Astrocyte of the spinal cord (primary cell): ENCODE measurements around the gene KCNMB2.

Experiments used
- DNase-seq: peaks from one replicate; pipeline ENCODE4 v3.0.0; 2011; ENCODE audit warnings: low read depth, low spot score
- H3K4me3 ChIP-seq: 2 replicates; pipeline ENCODE4 v1.5.1; 2011; ENCODE audit warnings: low read depth, mild to moderate bottlenecking, low read length, moderate library complexity
- CTCF ChIP-seq: IDR thresholded peaks from 2 replicates; pipeline ENCODE4 v1.5.1; 2012; ENCODE audit warnings: low read depth, mild to moderate bottlenecking, low read length, inconsistent platforms
- in situ Hi-C: cut with HindIII; loops from 2 replicates; pipeline ENCODE4 v1.10.0; 2017; ENCODE audit warnings: low sequenced_read_pairs

KCNMB2 gene

GRCh38 chr3:178787960-178788359 is 251.7 kb downstream of the KCNMB2 start:
- TF ChIP-seq CTCF: no peak
- in situ Hi-C loops: no loop called here
- H3K4me3 ChIP-seq: no peak overlapping the region
- DNase-seq: no peak

DNA sequence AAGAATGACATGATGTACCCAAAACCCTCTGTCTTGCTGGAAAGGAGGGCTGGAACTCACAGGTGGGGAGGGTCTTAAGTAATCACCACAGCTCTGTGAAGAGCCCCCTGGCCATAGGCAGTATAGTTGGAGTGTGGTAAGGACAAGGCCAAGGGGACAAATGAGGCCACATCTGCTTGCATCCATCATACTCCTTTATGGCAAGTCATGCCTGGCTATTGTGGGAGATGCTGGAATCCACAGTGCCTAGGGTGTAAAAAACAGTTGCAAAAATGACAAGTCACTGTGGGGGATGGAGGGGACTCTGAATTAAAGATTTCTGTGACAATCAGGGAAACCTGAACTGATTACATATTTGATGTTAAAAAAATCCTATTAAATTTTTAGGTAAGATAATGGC is 258.5 kb downstream of the KCNMB2 start:
- no peak for DNase-seq
- in situ Hi-C loops: no loop called here
- H3K4me3 ChIP-seq: no peak overlapping the region
- no peak for TF ChIP-seq CTCF

DNA sequence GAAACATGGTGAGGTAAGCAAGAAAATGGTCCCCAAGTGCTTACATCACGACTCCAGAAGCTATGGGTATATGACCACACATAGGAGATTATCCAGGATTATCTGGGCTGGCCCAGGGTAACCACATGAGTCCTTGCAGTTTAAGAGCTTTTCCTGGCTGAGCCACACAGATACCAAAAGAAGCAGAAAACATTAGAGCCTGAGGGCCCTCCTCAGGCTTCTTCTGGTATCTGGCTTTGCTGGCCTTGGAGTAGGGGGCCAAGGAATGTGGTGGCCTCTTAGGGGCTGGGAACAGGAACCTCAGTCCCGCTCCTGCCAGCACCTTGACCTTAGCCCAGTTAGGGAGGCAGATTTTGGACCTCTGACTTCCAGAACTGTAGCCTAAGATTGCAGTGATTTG is 259.1 kb downstream of the KCNMB2 start:
- TF ChIP-seq CTCF: no peak
- no peak overlapping the region for H3K4me3 ChIP-seq
- no peak for DNase-seq
- in situ Hi-C loops: no loop called here

DNA sequence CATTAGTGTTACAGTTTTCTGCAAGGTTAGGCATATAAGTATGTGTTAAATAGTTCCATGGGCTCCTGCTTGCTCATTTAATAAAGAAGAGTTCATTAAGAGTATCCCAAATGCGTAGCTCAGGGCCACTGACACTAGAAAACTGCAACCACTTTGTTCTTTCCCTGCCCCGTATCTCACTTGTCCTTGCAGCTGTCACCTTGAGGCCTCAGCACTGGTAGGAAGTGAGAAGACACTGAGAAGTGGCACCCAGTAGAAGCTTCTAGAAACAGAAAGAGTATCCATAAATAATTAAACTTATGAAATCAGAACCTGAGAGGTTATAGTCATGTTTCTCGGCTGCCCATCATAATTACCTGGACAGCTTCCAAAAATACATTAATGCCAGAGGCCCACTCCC is 266.0 kb downstream of the KCNMB2 start:
- H3K4me3 ChIP-seq: no peak overlapping the region
- in situ Hi-C loops: no loop called here
- no peak for TF ChIP-seq CTCF
- DNase-seq: no peak

GRCh38 chr3:178802993-178803693 is 266.9 kb downstream of the KCNMB2 start:
- in situ Hi-C loops: no loop called here

DNA sequence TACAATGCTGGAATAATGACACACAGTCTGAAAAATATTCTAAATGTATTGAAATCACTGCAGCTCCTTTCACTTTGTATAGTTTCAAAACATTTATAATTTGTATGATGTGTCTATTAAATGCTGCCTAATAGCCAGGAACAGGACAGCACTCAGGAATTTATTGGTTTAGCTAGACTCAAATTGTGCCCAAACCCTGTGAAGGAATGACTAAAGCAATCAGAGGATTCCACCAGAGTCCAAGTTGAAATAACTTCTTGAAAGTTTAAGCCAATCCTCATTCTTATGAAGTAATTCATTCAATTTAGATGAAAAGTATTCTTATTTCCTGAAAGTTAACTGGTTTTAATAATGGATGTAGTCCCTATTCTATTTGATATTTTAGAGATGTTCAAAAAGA is 268.4 kb downstream of the KCNMB2 start:
- TF ChIP-seq CTCF: no peak
- in situ Hi-C loops: no loop called here
- H3K4me3 ChIP-seq: no peak overlapping the region
- DNase-seq: no peak

More at GRCh38 chr3:178802993-178803693, 266.9 kb downstream of the KCNMB2 start:
- no peak for DNase-seq
- TF ChIP-seq CTCF: no peak
- H3K4me3 ChIP-seq: no peak overlapping the region
